GM23248 (cell line): Measurements from ENCODE around the gene NCOA5. TPM values are rescaled to one million over a fixed set of nuclear protein-coding genes. Genes with fewer than 3 reads are reported as not detected.

ENCODE experiments used
- DNase-seq: peaks from one replicate; pipeline ENCODE4 v3.0.0-alpha.2; 2015
- H2AFZ ChIP-seq: fragments of 200-600 bp; sonication (generic); 2 replicates; pipeline ENCODE4 v1.6.1; 2016; ENCODE audit warnings: antibody characterized with exemption
- H3F3A ChIP-seq: fragments of 200-600 bp; sonication (generic); 2 replicates; pipeline ENCODE4 v1.6.1; 2016; ENCODE audit warnings: mild to moderate bottlenecking, antibody characterized with exemption, mixed run types; ENCODE audit not compliant: insufficient read depth
- H3K27ac ChIP-seq: fragments of 200-600 bp; sonication (generic); 2 replicates; pipeline ENCODE4 v1.5.1; 2016; ENCODE audit warnings: mild to moderate bottlenecking
- H3K27me3 ChIP-seq: fragments of 200-600 bp; sonication (generic); replicated peaks from 2 replicates; pipeline ENCODE4 v1.6.1; 2016; ENCODE audit warnings: mild to moderate bottlenecking; ENCODE audit not compliant: insufficient read depth
- H3K36me3 ChIP-seq: fragments of 200-600 bp; sonication (generic); 2 replicates; pipeline ENCODE4 v1.6.1; 2016; ENCODE audit warnings: low read depth, mild to moderate bottlenecking
- H3K4me1 ChIP-seq: fragments of 200-600 bp; sonication (generic); 2 replicates; pipeline ENCODE4 v1.6.1; 2016; ENCODE audit warnings: mild to moderate bottlenecking; ENCODE audit not compliant: insufficient read depth
- H3K4me2 ChIP-seq: fragments of 200-600 bp; sonication (generic); one replicate; pipeline ENCODE4 v1.6.1; 2016; ENCODE audit warnings: mild to moderate bottlenecking; ENCODE audit not compliant: unreplicated experiment
- H3K4me3 ChIP-seq: fragments of 200-600 bp; sonication (generic); 2 replicates; pipeline ENCODE4 v1.5.1; 2016; ENCODE audit warnings: mild to moderate bottlenecking
- H3K79me2 ChIP-seq: fragments of 200-600 bp; sonication (generic); 2 replicates; pipeline ENCODE4 v1.6.1; 2016; ENCODE audit warnings: mild to moderate bottlenecking; ENCODE audit not compliant: insufficient read depth
- H3K9ac ChIP-seq: fragments of 200-600 bp; sonication (generic); 2 replicates; pipeline ENCODE4 v1.6.1; 2016; ENCODE audit warnings: mild to moderate bottlenecking
- H3K9me2 ChIP-seq: fragments of 200-600 bp; sonication (generic); 2 replicates; pipeline ENCODE4 v1.6.1; 2016; ENCODE audit warnings: mixed run types, mild to moderate bottlenecking, moderate library complexity; ENCODE audit not compliant: insufficient read depth
- H3K9me3 ChIP-seq: fragments of 200-600 bp; sonication (generic); one replicate; pipeline ENCODE4 v1.6.1; 2017; ENCODE audit warnings: low read depth
- H4K20me1 ChIP-seq: fragments of 200-600 bp; sonication (generic); 2 replicates; pipeline ENCODE4 v1.6.0; 2016; ENCODE audit not compliant: insufficient read depth
- EZH2 ChIP-seq: fragments of 200-600 bp; sonication (generic); IDR thresholded peaks from 2 replicates; pipeline ENCODE4 v1.6.1; 2018; ENCODE audit warnings: antibody characterized with exemption, mild to moderate bottlenecking; ENCODE audit not compliant: insufficient read depth, poor library complexity, severe bottlenecking
- EZH2phosphoT487 ChIP-seq: fragments of 200-600 bp; sonication (generic); IDR thresholded peaks from 2 replicates; pipeline ENCODE4 v1.6.1; 2018; ENCODE audit warnings: antibody characterized with exemption, moderate library complexity, mild to moderate bottlenecking, low read depth; ENCODE audit not compliant: insufficient read depth
- WGBS, 2 experiments: methylation state at CpG; one replicate each; pipeline ENCODE4 v1.1.6; 2015 to 2017; ENCODE audit warnings: low lambda C conversion rate in 2 of 2, low coverage in 1 of 2; ENCODE audit errors: missing lambda C conversion rate in 2 of 2; 5-methylcytosine and 5-hydroxymethylcytosine counted together
- in situ Hi-C: fragments of 300-500 bp; cut with MboI; formaldehyde crosslinking; loops from 2 replicates; pipeline ENCODE4 v1.15.0; 2020
- polyA plus RNA-seq: library from polyadenylated mRNA; unstranded; fragments of >200 nt; fragmentation: Nextera tagmentation; extraction: Ambion mirVana; gene quantifications from 2 replicates; pipeline ENCODE4 v1.2.1, GENCODE V29; 2016
- total RNA-seq: library from RNA; depleted of rRNA; stranded (reverse); fragments of >200 nt; shearing (Covaris generic); gene quantifications from 2 replicates; pipeline ENCODE4 v1.2.3, GENCODE V29; 2014

Gene NCOA5
- total and polyA plus RNA-seq, 2 experiments from 2014 or later = 15.3 to 20.4 TPM

DNA sequence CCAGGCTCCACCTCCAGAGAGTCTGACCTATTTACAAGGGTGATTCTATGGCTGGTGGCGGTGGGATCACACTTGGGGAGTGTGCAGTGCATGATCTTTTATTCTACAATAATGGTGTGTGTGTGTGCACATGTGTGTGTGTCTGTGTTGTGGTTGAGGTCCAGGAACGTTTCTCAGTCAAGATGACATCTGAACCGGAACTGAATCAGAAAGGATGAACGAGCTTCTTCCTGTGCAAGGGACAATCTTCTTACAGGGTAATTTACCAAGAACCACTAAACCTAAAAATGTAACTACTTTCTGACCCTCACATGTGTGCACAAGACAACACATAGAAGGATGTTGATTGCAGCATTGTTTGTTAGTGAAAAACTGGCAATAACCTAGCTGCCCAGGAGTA lies 72.5 kb downstream of the NCOA5 start:
- peaks cover 32% of the 10 kb centered on the region for H3K27me3 ChIP-seq
- H3K4me3 ChIP-seq = no peak overlapping the region
- H3K27ac ChIP-seq = no peak overlapping the region
- no peak overlapping the region for H3K9ac ChIP-seq
- no peaks in the 10 kb centered on the region for H3K36me3 ChIP-seq
- in situ Hi-C loops = loop anchor here (25.0 kb wide), 1 partner anchor 295 kb away; the partner anchor contains the start of gene CDH22
- TF ChIP-seq EZH2phosphoT487 (no peak), EZH2 (no peak)
- DNase-seq = no peak
- no peaks in the 10 kb centered on the region for H3F3A ChIP-seq
- H3K79me2 ChIP-seq = no peaks in the 10 kb centered on the region
- 37 to 43% methylated on average over 4 of the region's 4 CpGs for WGBS, 2 experiments
- no peaks in the 10 kb centered on the region for H3K4me1 ChIP-seq
- H3K4me2 ChIP-seq = no peak overlapping the region
- H3K9me2 ChIP-seq = no peaks in the 10 kb centered on the region
- H2AFZ ChIP-seq = no peak overlapping the region
- H3K9me3 ChIP-seq = no peaks in the 10 kb centered on the region
- no peaks in the 10 kb centered on the region for H4K20me1 ChIP-seq

DNA sequence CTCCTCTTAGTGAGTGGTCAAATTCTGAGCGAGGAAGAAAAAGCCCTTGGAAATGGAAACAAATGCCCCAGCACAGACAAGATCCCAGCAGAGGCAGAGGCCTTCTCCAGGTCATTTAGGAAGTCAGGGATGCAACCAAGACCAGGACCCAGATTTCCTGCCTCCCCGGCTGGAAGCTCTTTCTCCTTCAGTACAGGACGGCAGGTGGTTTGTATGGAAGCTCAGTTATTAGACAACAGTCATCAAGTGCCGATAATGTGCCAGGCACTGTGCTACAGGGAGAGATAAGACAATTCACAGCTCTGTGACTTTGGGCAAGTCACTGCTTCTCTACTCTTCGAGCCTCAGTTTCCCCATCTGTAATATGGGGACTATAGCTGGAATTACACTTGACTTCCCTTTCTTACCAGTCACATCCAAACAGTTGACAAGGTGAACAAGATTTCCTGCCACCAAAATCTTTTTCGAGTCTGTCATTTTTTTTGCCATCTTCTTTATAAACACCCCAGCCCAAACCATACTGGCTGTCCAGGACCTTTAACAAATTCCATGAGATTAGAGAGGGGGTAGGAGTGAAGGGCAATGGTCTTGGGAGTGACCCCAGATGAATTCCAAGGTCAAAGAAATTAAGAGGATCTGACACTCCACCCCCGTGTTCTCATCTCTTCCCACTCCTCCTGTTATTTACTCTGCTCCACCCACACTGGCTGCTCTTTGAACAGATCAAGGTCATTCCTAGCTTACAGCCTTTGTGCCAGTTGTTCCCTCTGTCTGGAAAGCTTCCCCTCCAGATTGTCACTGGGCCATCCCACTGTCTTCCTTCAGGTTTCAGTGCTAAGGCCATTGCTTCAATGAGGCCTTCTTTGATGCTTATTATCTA lies 75.0 kb downstream of the NCOA5 start:
- H3K4me2 ChIP-seq = no peak overlapping the region
- no peak overlapping the region for H3K27ac ChIP-seq
- H3K27me3 ChIP-seq = peaks cover 42% of the 10 kb centered on the region
- no peaks in the 10 kb centered on the region for H3K4me1 ChIP-seq
- H3F3A ChIP-seq = no peaks in the 10 kb centered on the region
- no peaks in the 10 kb centered on the region for H3K9me2 ChIP-seq
- no peaks in the 10 kb centered on the region for H3K9me3 ChIP-seq
- H3K4me3 ChIP-seq = no peak overlapping the region
- in situ Hi-C loops = loop anchor here (25.0 kb wide), 1 partner anchor 298 kb away; the partner anchor contains the start of gene CDH22
- 49 to 57% methylated on average over 7 of the region's 7 CpGs for WGBS, 2 experiments
- H3K9ac ChIP-seq = no peak overlapping the region
- no peaks in the 10 kb centered on the region for H3K36me3 ChIP-seq
- DNase-seq = no peak
- no peaks in the 10 kb centered on the region for H4K20me1 ChIP-seq
- no peak overlapping the region for H2AFZ ChIP-seq
- no peaks in the 10 kb centered on the region for H3K79me2 ChIP-seq
- no peak for TF ChIP-seq EZH2phosphoT487
- no peak for TF ChIP-seq EZH2

DNA sequence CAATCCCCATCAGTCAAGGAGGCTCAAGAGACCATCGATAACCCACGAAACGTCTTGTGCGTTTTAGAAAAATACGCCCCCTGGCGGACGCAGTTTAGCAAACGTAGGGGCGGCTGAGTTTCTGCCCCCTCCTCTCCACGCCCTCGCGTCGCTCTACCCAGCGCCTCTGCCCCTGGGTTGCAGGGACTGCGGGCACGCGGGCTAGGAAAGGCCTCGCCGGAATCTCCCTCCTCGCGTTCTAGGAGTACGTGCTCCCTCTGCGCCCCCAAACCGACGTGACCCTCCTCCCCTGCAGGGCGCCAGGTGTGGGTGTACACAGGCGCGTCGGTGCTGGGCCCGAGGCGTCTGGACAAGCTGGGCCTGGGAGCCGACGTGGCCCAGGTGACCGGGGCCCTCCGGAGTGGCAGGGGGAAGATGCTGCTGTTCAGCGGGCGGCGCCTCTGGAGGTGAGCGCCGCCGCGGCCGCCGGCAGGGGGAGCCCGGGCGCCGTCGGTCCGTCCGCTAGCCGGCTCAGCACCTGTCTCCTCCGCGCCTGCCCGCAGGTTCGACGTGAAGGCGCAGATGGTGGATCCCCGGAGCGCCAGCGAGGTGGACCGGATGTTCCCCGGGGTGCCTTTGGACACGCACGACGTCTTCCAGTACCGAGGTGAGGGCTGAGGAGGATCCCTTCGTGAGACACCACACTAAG lies 75.8 kb downstream of the NCOA5 start:
- Histone ChIP-seq H3K4me1 (no peaks in the 10 kb centered on the region), H3K27me3 (peaks cover 48% of the 10 kb centered on the region), H3F3A (no peaks in the 10 kb centered on the region), H3K9ac (no peak overlapping the region), H3K27ac (no peak overlapping the region), H3K9me2 (no peaks in the 10 kb centered on the region), H3K9me3 (no peaks in the 10 kb centered on the region), H3K4me3 (no peak overlapping the region), H2AFZ (no peak overlapping the region), H3K4me2 (no peak overlapping the region), H3K36me3 (no peaks in the 10 kb centered on the region), H4K20me1 (no peaks in the 10 kb centered on the region), H3K79me2 (no peaks in the 10 kb centered on the region)
- peak; percentile 70 for DNase-seq
- 4% methylated on average over 67 of the region's 67 CpGs for WGBS, 2 experiments
- in situ Hi-C loops = loop anchor here (25.0 kb wide), 1 partner anchor 298 kb away; the partner anchor contains the start of gene CDH22
- peak; percentile 14 for TF ChIP-seq EZH2
- no peak for TF ChIP-seq EZH2phosphoT487

DNA sequence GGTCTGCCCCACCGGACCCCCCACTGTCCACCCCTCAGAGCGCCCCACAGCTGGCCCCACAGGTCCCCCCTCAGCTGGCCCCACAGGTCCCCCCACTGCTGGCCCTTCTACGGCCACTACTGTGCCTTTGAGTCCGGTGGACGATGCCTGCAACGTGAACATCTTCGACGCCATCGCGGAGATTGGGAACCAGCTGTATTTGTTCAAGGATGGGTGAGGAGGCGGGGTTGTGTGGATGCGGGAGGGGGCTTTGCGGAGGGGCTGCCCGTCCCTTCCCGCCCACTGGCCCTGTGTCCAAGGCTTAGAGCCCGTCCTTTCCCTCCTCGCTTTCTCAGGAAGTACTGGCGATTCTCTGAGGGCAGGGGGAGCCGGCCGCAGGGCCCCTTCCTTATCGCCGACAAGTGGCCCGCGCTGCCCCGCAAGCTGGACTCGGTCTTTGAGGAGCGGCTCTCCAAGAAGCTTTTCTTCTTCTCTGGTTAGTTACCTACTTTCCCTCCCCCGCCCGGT lies 76.4 kb downstream of the NCOA5 start:
- no peaks in the 10 kb centered on the region for H3K9me3 ChIP-seq
- no peaks in the 10 kb centered on the region for H3K9me2 ChIP-seq
- no peaks in the 10 kb centered on the region for H4K20me1 ChIP-seq
- no peaks in the 10 kb centered on the region for H3K79me2 ChIP-seq
- no peaks in the 10 kb centered on the region for H3F3A ChIP-seq
- no peaks in the 10 kb centered on the region for H3K4me1 ChIP-seq
- no peak overlapping the region for H2AFZ ChIP-seq
- no peak overlapping the region for H3K4me3 ChIP-seq
- TF ChIP-seq EZH2phosphoT487 (no peak), EZH2 (no peak)
- peaks cover 51% of the 10 kb centered on the region for H3K27me3 ChIP-seq
- 12 to 15% methylated on average over 23 to 29 of the region's 29 CpGs for WGBS, 2 experiments
- H3K9ac ChIP-seq = no peak overlapping the region
- H3K27ac ChIP-seq = no peak overlapping the region
- no peak for DNase-seq
- no peaks in the 10 kb centered on the region for H3K36me3 ChIP-seq
- no peak overlapping the region for H3K4me2 ChIP-seq
- in situ Hi-C loops = loop anchor here (25.0 kb wide), 1 partner anchor 299 kb away; the partner anchor contains the start of gene CDH22
